H4 (cell line): Measurements from ENCODE around the gene FRMD5. TPM values are rescaled to one million over a fixed set of nuclear protein-coding genes. Genes with fewer than 3 reads are reported as not detected.

Source experiments
- DNase-seq: peaks from one replicate; pipeline ENCODE4 v3.0.0-alpha.2; 2015; ENCODE audit warnings: low spot score
- total RNA-seq: library from RNA; depleted of rRNA; stranded (reverse); fragments of >200 nt; shearing (Covaris generic); gene quantifications from 2 replicates; pipeline ENCODE4 v1.2.3, GENCODE V29; 2014

Gene FRMD5
- total RNA-seq, 1 experiment from 2014 or later, result 1.1 TPM

GRCh38 chr15:44160796-44161195, 34.3 kb downstream of the FRMD5 start:
- DNase-seq, result no peak

DNA sequence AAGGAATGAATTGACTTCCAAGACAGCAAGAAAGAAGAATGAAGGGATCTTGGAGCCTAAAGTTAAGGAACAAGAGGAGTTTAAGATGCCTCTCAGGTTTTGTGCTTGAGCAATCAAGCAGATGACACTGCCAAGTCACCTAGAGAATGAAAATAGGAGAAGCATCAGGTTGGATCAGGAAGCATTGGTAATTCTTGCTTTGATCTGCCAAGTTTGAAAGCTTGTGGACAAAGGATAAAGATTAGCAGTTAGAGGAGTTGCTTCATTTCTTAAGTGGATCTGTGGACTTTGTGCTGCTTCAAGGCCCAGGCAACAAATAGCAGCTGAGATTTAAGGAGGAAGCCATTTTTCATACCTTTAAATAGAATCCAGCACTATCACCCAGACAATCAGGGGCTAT, 35.6 kb downstream of the FRMD5 start:
- no peak for DNase-seq

GRCh38 chr15:44158111-44158510, 37.0 kb downstream of the FRMD5 start:
- DNase-seq, result no peak

GRCh38 chr15:44157679-44158078, 37.4 kb downstream of the FRMD5 start:
- peak; percentile 80 for DNase-seq

DNA sequence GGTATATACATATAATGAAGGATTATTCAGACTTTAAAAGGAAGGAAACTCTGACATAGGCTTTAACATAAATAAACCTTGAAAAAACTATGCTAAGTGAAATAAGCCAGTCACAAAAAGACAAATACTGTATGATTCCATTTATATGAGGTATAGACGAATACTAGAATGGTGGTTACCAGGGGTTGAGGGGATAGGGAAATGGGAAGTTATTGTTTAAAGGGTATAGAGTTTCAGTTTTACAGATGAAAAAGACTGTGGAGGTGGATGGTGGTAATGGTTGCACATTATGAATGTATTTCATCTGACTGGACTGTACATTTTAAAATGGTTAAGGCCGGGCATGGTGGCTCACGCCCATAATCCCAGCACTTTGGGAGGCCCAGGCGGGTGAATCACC, 41.7 kb downstream of the FRMD5 start:
- no peak for DNase-seq

DNA sequence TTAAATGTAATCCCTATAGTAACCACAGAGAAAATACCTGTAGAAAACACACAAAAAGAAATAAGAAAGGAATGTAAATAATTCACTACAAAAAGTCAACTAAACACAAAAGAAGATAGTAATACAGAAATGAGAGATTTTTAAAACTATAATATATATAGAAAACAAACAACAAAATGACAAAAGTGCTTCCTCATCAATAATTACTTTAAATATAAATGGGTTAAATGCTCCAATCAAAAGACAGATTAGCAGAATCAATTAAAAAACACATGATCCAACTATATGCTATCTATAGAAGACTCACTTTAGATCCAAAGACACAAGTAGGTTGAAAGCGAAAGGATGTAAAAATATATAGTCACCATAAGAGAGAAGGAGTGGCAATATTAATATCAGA, 45.8 kb downstream of the FRMD5 start:
- DNase-seq, result no peak

DNA sequence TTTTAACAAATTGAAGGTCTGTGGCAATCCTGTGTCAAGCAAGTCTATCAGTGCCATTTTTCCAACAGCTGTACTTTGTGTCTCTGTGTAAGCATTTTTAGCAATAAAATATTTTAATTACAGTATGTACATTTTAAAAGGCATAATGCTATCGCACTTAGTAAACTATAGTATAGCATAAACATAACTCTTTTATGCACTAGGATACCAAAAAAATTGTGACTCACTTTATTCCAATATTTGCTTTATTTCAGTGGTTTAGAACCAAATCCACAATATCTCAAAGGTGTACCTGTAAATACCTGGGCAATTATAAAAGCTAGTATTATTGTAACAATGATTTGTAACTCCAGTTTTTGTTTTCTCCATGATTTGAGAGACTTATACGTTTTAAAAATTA, 46.5 kb downstream of the FRMD5 start:
- DNase-seq, result no peak

DNA sequence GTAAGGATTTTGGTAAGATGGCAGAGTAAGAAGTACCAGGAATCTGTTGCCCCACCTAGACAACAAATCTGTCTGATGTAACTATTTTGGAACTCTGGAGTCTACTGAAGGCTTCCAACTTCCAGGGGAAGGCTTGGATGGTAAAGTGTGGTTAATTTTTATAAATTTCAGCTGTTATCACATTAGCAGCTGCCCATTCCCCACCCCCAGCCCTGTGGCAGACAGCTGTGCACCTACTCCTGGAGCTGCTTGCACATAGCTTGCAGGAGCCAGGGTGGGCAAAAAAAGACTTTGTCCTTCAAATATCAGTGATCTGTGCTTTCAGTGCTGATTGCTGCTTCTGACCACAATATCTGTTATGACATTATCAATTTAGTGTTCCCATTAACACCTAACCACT, 47.4 kb downstream of the FRMD5 start:
- DNase-seq, result no peak

GRCh38 chr15:44145495-44145894, 49.6 kb downstream of the FRMD5 start:
- DNase-seq, result no peak

DNA sequence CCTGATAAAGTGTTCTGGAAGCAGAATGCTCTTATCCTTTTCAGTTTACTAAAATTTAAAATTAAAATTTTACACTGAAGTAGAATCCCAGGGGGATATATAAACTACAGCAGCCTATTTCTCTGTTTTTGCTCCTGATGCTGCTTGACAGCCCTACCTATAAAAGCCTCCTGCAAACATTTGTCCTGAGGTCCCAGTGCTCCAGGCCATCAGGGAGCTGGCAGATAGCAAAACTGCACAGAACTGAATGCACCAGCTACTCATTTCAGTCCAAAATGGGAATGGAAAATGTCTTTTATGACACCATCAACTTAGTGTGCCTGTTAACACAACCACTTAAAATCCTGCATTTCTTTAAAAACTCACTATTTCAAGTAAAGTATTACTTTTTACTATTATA, 50.1 kb downstream of the FRMD5 start:
- DNase-seq, result no peak

GRCh38 chr15:44144184-44144583, 50.9 kb downstream of the FRMD5 start:
- DNase-seq, result no peak

GRCh38 chr15:44137750-44138149, 57.3 kb downstream of the FRMD5 start:
- DNase-seq, result peak; percentile 14

DNA sequence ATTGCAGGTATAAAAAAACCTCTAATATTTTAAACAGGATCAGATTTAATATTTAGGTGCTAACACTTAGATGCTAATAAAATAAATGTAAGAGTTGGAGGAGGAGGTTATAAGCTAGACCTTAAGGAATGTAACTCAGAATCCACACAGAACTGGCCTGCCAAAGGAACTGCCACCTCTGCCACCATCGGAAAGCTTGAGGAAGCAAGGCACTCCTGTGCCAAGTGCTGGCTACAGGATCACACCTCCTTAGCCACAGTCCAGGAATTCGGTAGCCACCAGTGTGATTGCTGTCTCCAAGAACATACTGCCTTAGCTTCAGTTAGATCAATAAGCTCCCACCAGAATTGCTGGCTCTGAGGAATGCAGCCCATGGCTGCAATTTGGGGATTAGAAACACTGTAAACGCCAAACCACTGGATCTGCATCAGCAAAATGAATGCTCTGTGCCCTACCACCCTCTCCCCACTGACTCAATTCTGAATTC, 58.0 kb downstream of the FRMD5 start:
- no peak for DNase-seq

DNA sequence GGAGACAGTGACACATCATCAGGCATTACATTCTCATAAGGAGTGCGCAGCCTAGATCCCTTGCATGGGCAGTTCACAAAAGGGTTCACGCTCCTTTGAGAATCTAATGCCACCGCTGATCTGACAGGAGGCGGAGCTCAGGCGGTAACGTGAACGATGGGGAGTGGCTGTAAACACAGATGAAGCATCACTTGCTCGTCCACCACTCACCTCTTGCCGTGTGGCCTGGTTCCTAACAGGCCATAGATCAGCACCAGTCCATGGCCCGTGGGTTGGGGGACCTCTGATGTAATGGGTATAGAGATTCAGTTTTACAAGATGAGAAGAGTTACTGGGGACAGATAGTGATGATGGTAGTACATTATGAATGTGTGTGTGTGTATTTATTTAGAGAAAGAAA, 63.0 kb downstream of the FRMD5 start:
- no peak for DNase-seq

GRCh38 chr15:44130778-44131177, 64.3 kb downstream of the FRMD5 start:
- DNase-seq, result no peak

DNA sequence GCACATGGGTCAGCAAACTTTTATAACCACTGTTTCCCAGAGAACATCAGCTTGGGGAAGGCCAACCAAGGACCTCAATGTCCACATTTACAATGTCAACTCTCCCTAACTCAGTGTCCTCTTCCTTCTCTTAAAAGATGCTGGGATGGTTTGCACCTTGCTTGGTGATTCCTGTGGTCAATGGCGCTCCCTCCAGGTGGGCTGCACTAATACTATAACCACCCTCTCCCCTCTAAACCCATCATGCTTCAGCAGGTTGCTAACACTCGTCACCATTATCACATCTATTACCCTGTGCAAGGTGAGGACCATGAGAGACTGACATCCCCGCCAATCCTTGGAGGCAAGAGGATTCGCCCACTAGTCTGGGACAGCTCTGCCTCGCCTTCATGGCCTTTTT, 65.2 kb downstream of the FRMD5 start:
- DNase-seq, result no peak

- no peak for DNase-seq
Measured at GRCh38 chr15:44128443-44128842, 66.6 kb downstream of the FRMD5 start.

DNA sequence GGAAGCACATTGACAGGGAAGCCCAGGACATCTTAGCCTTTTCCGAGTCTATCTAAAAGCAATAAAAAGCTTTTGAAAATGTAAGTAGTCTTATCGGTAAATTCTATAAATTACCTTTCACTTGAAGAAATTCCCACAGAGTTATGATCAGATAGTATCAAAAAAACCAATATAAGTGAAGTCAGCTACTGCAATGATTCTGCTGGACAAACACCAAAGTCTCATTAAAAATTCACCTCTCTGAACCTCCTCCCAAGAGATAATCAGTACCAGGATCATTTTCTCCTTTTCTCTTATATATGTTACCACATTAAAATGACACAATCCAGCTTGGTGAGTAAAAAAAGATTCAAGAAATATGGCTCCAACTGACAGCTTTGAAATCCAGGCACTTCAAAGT, 69.2 kb downstream of the FRMD5 start:
- DNase-seq, result no peak

GRCh38 chr15:44102675-44103254, 92.3 kb downstream of the FRMD5 start:
- peak; percentile 81 for DNase-seq

GRCh38 chr15:44101944-44102343, 93.1 kb downstream of the FRMD5 start:
- DNase-seq, result no peak

GRCh38 chr15:44101286-44101685, 93.8 kb downstream of the FRMD5 start:
- no peak for DNase-seq

DNA sequence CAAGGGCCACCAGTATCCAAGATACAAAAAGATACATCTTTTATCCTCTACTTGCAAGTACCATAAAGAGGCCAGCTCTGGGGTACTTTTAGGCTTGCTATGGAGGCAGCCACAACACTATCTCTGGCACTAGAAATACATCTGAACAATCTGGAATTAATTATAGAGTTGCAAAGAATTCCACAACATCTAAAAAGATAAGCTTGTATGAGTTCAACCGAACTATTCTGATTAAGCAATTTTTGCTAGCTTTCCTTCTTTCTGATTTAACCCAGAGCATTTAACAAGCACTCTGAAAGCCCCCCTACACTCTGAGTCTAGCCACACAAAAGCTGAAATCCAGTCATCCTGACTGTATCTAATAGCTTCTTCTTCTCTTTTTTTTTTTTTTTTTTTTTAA, 95.4 kb downstream of the FRMD5 start:
- no peak for DNase-seq

DNA sequence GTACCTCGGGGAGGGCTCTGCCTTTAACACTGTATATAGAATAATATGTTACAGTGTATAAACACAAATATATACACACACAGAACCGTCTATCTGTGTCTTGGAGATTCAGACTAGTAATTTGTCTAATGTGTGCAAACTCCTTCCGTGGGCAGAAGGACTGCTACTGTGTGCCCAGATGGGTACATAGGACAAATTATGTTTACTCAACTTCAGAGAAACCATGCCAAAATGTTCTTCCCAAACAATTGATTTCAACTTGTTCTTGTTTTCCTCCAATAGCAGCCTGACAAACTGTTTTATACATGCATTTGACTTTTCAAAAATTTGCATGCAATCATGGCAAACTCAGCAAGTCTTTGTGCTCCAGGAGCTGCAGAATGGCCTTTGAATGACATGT, 97.5 kb downstream of the FRMD5 start:
- DNase-seq, result no peak

- no peak for DNase-seq
Measured at GRCh38 chr15:44096596-44096995, 98.5 kb downstream of the FRMD5 start.
